K562 (cell line): Measurements from ENCODE around the gene TRIP12. TPM values are rescaled to one million over a fixed set of nuclear protein-coding genes. Genes with fewer than 3 reads are reported as not detected.
A peak's percentile ranks its signal among the peaks of the same experiment; 100 is the strongest.

Source experiments
- ATAC-seq: fragments of 200-7000 bp; cut with Tn5 transposase; 3 replicates; pipeline ENCODE4 v1.9.1; 2020; ENCODE audit warnings: moderate library complexity
- BruUV-seq: library from RNA; stranded (reverse); fragments of 400-500 nt; replicated peaks from 2 replicates; lab custom pipeline; 2021; lab: Mats Ljungman, UMichigan
- CTCF ChIA-PET: fragments of 300-600 bp; formaldehyde crosslinking; extraction: SDS; loops from one replicate; lab custom pipeline; 2021; ENCODE audit warnings: low intra/inter-chr PET ratio; lab: Yijun Ruan, JAX
- POLR2A ChIA-PET: fragments of 300-600, 350-650 bp; sonication (Branson Sonifier 250); formaldehyde crosslinking; extraction: SDS; loops from one replicate; lab custom pipeline; 2021; ENCODE audit warnings: antibody characterized with exemption, inconsistent platforms; lab: Yijun Ruan, JAX
- DNase-seq, 4 experiments: peaks; one replicate each; pipeline versions ENCODE4 v3.0.0 to v3.0.0-alpha.2; 2011 to 2018; ENCODE audit warnings: low spot score in 3 of 4, mixed read lengths in 3 of 4; ENCODE audit errors: extremely low read depth in 1 of 4
- FAIRE-seq: peaks from 2 replicates; lab custom pipeline; 2011; peaks lifted over from hg19 to GRCh38; lab: Jason Lieb, UNC
- H2AFZ ChIP-seq: 2 replicates; pipeline ENCODE4 v1.6.0; 2011; ENCODE audit warnings: low read depth, low read length, control low read depth, inconsistent platforms
- H3K27ac ChIP-seq: fragments of 200-600 bp; 3 replicates; pipeline ENCODE4 v1.8.0; 2011; ENCODE audit warnings: low read depth, mild to moderate bottlenecking, control low read depth, inconsistent platforms, low read length, moderate library complexity, mixed read lengths; ENCODE audit errors: extremely low read depth
- H3K27me3 ChIP-seq, 2 experiments: fragments of 300-600 bp in 1 of 2; 2 replicates in 1 of 2; 3 replicates in 1 of 2; pipeline versions ENCODE4 v1.6.0 to v1.8.0; 2011; ENCODE audit warnings: inconsistent platforms in 2 of 2, low read length in 2 of 2, mild to moderate bottlenecking in 1 of 2, mixed read lengths in 1 of 2, moderate library complexity in 1 of 2; ENCODE audit not compliant: control insufficient read depth in 2 of 2, insufficient read depth in 2 of 2
- H3K36me3 ChIP-seq: fragments of 300-600 bp; 3 replicates; pipeline ENCODE4 v1.8.0; 2011; ENCODE audit warnings: mild to moderate bottlenecking, low read length, inconsistent platforms; ENCODE audit not compliant: control insufficient read depth, insufficient read depth
- H3K4me1 ChIP-seq, 2 experiments: fragments of 200-600 bp in 1 of 2; replicated peaks in 1 of 2; 2 replicates in 1 of 2; 3 replicates in 1 of 2; pipeline versions ENCODE4 v1.5.1 to v1.8.0; 2011; ENCODE audit warnings: inconsistent platforms in 2 of 2, low read length in 2 of 2, mild to moderate bottlenecking in 1 of 2, mixed read lengths in 1 of 2, moderate library complexity in 1 of 2; ENCODE audit not compliant: control insufficient read depth in 2 of 2, insufficient read depth in 2 of 2
- H3K4me2 ChIP-seq: 2 replicates; pipeline ENCODE4 v1.6.1; 2011; ENCODE audit warnings: low read length, control low read depth, inconsistent platforms, mixed read lengths; ENCODE audit not compliant: insufficient read depth
- H3K4me3 ChIP-seq: fragments of 200-600 bp; sonication (generic), shearing (Covaris generic); 2 replicates; pipeline ENCODE4 v1.5.1; 2016; ENCODE audit warnings: control low read depth, inconsistent platforms
- H3K79me2 ChIP-seq: fragments of 200-600 bp; 3 replicates; pipeline ENCODE4 v1.8.0; 2011; ENCODE audit warnings: low read length, inconsistent platforms; ENCODE audit not compliant: control insufficient read depth, insufficient read depth
- H3K9ac ChIP-seq, 2 experiments: 2 replicates each; pipeline versions ENCODE4 v1.6.0 to v1.6.1; 2011; ENCODE audit warnings: low read depth in 2 of 2, low read length in 2 of 2, control low read depth in 1 of 2, inconsistent platforms in 1 of 2, mild to moderate bottlenecking in 1 of 2, mixed read lengths in 1 of 2; ENCODE audit not compliant: insufficient read depth in 1 of 2
- H3K9me1 ChIP-seq: one replicate; pipeline ENCODE4 v1.6.0; 2011; ENCODE audit warnings: inconsistent platforms, mild to moderate bottlenecking, low read length, moderate library complexity; ENCODE audit not compliant: control insufficient read depth, insufficient read depth
- H3K9me3 ChIP-seq: replicated peaks from 2 replicates; pipeline ENCODE4 v1.5.1; 2011; ENCODE audit warnings: low read depth, low read length, inconsistent platforms; ENCODE audit not compliant: control insufficient read depth, insufficient read depth
- H4K20me1 ChIP-seq: replicated peaks from 2 replicates; pipeline ENCODE4 v1.6.1; 2011; ENCODE audit warnings: low read length, inconsistent platforms, mixed read lengths; ENCODE audit not compliant: control insufficient read depth, insufficient read depth
- VEZF1 ChIP-seq: fragments of 200-800 bp; sonication (Bioruptor generic); IDR thresholded peaks from 2 replicates; pipeline ENCODE4 v1.6.1; 2017; ENCODE audit warnings: missing genetic modification characterization, missing compliant biosample characterization
- ZSCAN29 ChIP-seq: fragments of 450-650 bp; IDR thresholded peaks from 2 replicates; pipeline ENCODE4 v1.6.1; 2017
- WGBS: fragments of 100-300 bp; shearing (Covaris generic); methylation state at CpG from one replicate; pipeline ENCODE4 v1.1.6; 2016; ENCODE audit warnings: low coverage, mixed read lengths; ENCODE audit not compliant: insufficient coverage; ENCODE audit errors: missing lambda C conversion rate; 5-methylcytosine and 5-hydroxymethylcytosine counted together
- in situ Hi-C: fragments of 300-500 bp; cut with MboI; formaldehyde crosslinking; loops from 4 replicates; pipeline ENCODE4 v1.15.0; 2018; ENCODE audit warnings: inconsistent platforms, mixed read lengths
- intact Hi-C: fragments of 100-400 bp; cut with micrococcal nuclease; formaldehyde crosslinking; loops from 2 replicates; pipeline ENCODE4 v1.14.2; 2022
- polyA plus RNA-seq, 8 experiments: library from polyadenylated mRNA; depleted of rRNA in 4 of 8; stranded (reverse) in 5 of 8; unstranded in 3 of 8; fragments of >200 nt; fragmentation: Nextera tagmentation in 2 of 8; fragmentation: Illumina TruSeq in 1 of 8; extraction: Ambion mirVana in 2 of 8; extraction: Trizol in 1 of 8; gene quantifications; 2 replicates each; pipeline versions ENCODE4 v1.2.1 to v1.2.3, GENCODE V29; 2011 to 2014; ENCODE audit warnings: inconsistent platforms in 1 of 8, missing spikeins in 1 of 8
- small RNA-seq: library from RNA; depleted of rRNA; stranded (forward); fragments of <200 nt; gene quantifications from one replicate; pipeline ENCODE3, GENCODE V24; 2014
- total RNA-seq, 7 experiments: library from RNA; depleted of rRNA in 6 of 7; stranded (reverse); fragments of >200 nt in 6 of 7; fragmentation: Illumina TruSeq in 2 of 7; extraction: Trizol in 2 of 7; gene quantifications; 2 replicates each; pipeline versions ENCODE4 v1.2.1 to v1.2.3, GENCODE V29; 2011 to 2021; ENCODE audit warnings: low replicate concordance in 1 of 7

The TRIP12 gene
- total and polyA plus RNA-seq, 9 of the 15 experiments (the other 6 are each of a cell fraction or from before 2014, with no cell fraction given) = 15.2 to 131 (median 80.1) TPM

DNA sequence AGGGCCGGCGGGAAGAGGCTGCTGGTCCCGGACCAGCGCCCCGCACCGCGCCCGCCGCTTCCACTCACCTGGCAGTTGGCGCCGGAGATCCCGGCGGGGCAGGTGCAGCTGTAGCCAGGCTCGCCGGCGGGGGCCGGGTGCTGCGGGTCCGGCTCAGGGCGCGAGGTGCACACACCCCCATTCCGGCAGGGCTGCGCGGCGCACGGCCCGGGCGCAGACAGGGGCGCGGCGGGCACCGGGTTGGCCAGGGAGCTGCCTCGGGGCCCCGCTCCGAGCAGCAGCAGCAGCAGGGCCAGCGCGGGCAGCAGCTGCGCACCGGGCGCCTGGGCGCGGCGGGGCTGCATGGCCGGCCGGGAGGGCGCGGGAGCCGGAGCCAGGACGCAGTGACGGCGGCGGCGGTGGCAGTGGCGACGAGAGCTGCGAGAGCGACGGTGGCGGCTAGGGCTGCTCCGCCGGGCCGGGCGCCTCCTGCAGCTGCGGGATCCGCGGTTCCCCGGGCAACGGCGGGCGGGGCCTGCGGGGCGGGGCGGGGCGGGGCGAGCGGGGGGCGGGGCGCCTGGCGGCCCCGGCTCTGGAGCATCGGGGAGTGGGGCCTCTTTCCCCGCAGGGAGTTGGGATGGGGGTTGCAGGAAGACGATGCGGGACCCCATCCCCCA lies 207.6 kb downstream of the TRIP12 start, which contains the start of gene DNER:
Gene DNER (minus strand): TSS at position 476 of the 656 bp plus-strand sequence. CDS start 132 bp downstream, at position 344.
- no peaks in the 10 kb centered on the region for H3K36me3 ChIP-seq
- no peaks in the 10 kb centered on the region for H3K9me1 ChIP-seq
- peak; percentile 51; the same call in 1 of the 2 replicates for TF ChIP-seq VEZF1 (CRISPR knock-in tag)
- no peak for TF ChIP-seq ZSCAN29
- no peak within 1 kb of the TSS for H3K4me3 ChIP-seq
- ChIA-PET CTCF (no interaction called here), POLR2A (no interaction called here)
- no peak within 1 kb of the TSS for H3K27ac ChIP-seq
- peaks cover 0 to 15% of the 10 kb centered on the region in 2 experiments; a peak in 1 of 5 replicates for H3K27me3 ChIP-seq
- H3K4me1 ChIP-seq = peaks cover 0 to 22% of the 10 kb centered on the region in 2 experiments; a peak in 2 of 5 replicates
- BruUV-seq = no TSS peak
- H3K4me2 ChIP-seq = peak within 1 kb of the TSS; percentile 32; the same call in 1 of the 2 replicates
- FAIRE-seq = no peak
- intact Hi-C loops (no loop called here), in situ Hi-C loops (no loop called here)
- no peaks in the 10 kb centered on the region for H3K79me2 ChIP-seq
- no peaks in the 10 kb centered on the region for H3K9me3 ChIP-seq
- WGBS = 32% methylated on average over 24 of the region's 84 CpGs
- ATAC-seq = peak; percentile 96
- no peaks in the 10 kb centered on the region for H4K20me1 ChIP-seq
- no peak within 1 kb of the TSS for H2AFZ ChIP-seq
- H3K9ac ChIP-seq = no peak within 1 kb of the TSS
- DNase-seq = peak; percentile 24 to 80 (median 76)

Small RNA genes lying within 50 kb of the gene (small RNA-seq; reads per million reads assigned to genes)
- gene RNU6-613P (not detected), gene RNU6-964P (not detected)

Other genes with a start within 250 kb of the TRIP12 start
- gene DNER, start 207.5 kb downstream of the TRIP12 start, total RNA-seq (2014; rRNA removed) = not detected in 2 replicates
- gene DNER, start 207.5 kb downstream of the TRIP12 start, total RNA-seq (2014; rRNA removed; fragmentation: Illumina TruSeq; extraction: Trizol) = not detected in 2 replicates
- gene DNER, start 207.5 kb downstream of the TRIP12 start, total RNA-seq (2015; rRNA removed; fragmentation: Illumina TruSeq; extraction: Trizol) = not detected in 2 replicates
- not detected in 2 replicates for gene DNER, start 207.5 kb downstream of the TRIP12 start, total RNA-seq (2021)
- gene DNER, start 207.5 kb downstream of the TRIP12 start, polyA plus RNA-seq (2011; rRNA removed) = not detected in 2 replicates
- not detected in 2 replicates for gene DNER, start 207.5 kb downstream of the TRIP12 start, polyA plus RNA-seq (2014; fragmentation: Illumina TruSeq; extraction: Trizol)
- gene DNER, start 207.5 kb downstream of the TRIP12 start, polyA plus RNA-seq (2014; fragmentation: Nextera tagmentation; extraction: Ambion mirVana) = not detected
- gene DNER, start 207.5 kb downstream of the TRIP12 start, polyA plus RNA-seq (2014; rRNA removed) = not detected in 2 replicates
- 0.29 and 0.54 TPM in 2 replicates for gene FBXO36, start 494 bp upstream of the TRIP12 start, total RNA-seq (2014; rRNA removed)
- 0.64 and 0.80 TPM in 2 replicates for gene FBXO36, start 494 bp upstream of the TRIP12 start, total RNA-seq (2014; rRNA removed; fragmentation: Illumina TruSeq; extraction: Trizol)
- 0.43 and 0.49 TPM in 2 replicates for gene FBXO36, start 494 bp upstream of the TRIP12 start, total RNA-seq (2015; rRNA removed; fragmentation: Illumina TruSeq; extraction: Trizol)
- 0.29 and 0.47 TPM in 2 replicates for gene FBXO36, start 494 bp upstream of the TRIP12 start, total RNA-seq (2021)
- 0.91 and 1.3 TPM in 2 replicates for gene FBXO36, start 494 bp upstream of the TRIP12 start, polyA plus RNA-seq (2011; rRNA removed)
- 0.48 and 0.58 TPM in 2 replicates for gene FBXO36, start 494 bp upstream of the TRIP12 start, polyA plus RNA-seq (2014; fragmentation: Illumina TruSeq; extraction: Trizol)
- under 1 TPM; 0.73 to 0.85 TPM for gene FBXO36, start 494 bp upstream of the TRIP12 start, polyA plus RNA-seq (2014; fragmentation: Nextera tagmentation; extraction: Ambion mirVana)
- gene FBXO36, start 494 bp upstream of the TRIP12 start, polyA plus RNA-seq (2014; rRNA removed) = 0.22 and 0.40 TPM in 2 replicates
- not detected in 2 replicates for gene SLC16A14, start 146.9 kb upstream of the TRIP12 start, total RNA-seq (2014; rRNA removed)
- not detected in 2 replicates for gene SLC16A14, start 146.9 kb upstream of the TRIP12 start, total RNA-seq (2014; rRNA removed; fragmentation: Illumina TruSeq; extraction: Trizol)
- gene SLC16A14, start 146.9 kb upstream of the TRIP12 start, total RNA-seq (2015; rRNA removed; fragmentation: Illumina TruSeq; extraction: Trizol) = not detected in 2 replicates
- gene SLC16A14, start 146.9 kb upstream of the TRIP12 start, total RNA-seq (2021) = not detected in 2 replicates
- not detected in 2 replicates for gene SLC16A14, start 146.9 kb upstream of the TRIP12 start, polyA plus RNA-seq (2011; rRNA removed)
- gene SLC16A14, start 146.9 kb upstream of the TRIP12 start, polyA plus RNA-seq (2014; fragmentation: Illumina TruSeq; extraction: Trizol) = not detected in 2 replicates
- not detected for gene SLC16A14, start 146.9 kb upstream of the TRIP12 start, polyA plus RNA-seq (2014; fragmentation: Nextera tagmentation; extraction: Ambion mirVana)
- gene SLC16A14, start 146.9 kb upstream of the TRIP12 start, polyA plus RNA-seq (2014; rRNA removed) = not detected in 2 replicates